GM19238 (cell line): ENCODE measurements around the gene HEMK1.

ENCODE experiments used
- DNase-seq: peaks from one replicate; pipeline ENCODE4 v3.0.0; 2011; ENCODE audit warnings: low spot score; ENCODE audit not compliant: insufficient read length

The HEMK1 gene

GRCh38 chr3:50573566-50574443 is 4.5 kb downstream of the HEMK1 start:
- DNase-seq = no peak

- DNase-seq = no peak
These were observed 5.1 kb downstream of the HEMK1 start for GRCh38 chr3:50574444-50574831.

GRCh38 chr3:50575372-50575771 is 6.0 kb downstream of the HEMK1 start:
- DNase-seq = no peak

- no peak for DNase-seq
These were observed 8.0 kb downstream of the HEMK1 start for GRCh38 chr3:50577348-50577747.

GRCh38 chr3:50580683-50581458 is 11.5 kb downstream of the HEMK1 start:
- DNase-seq = no peak

GRCh38 chr3:50581459-50581842 is 12.1 kb downstream of the HEMK1 start:
- no peak for DNase-seq

- no peak for DNase-seq
These were observed 12.8 kb downstream of the HEMK1 start for GRCh38 chr3:50582083-50582482.

- no peak for DNase-seq
These were observed 14.6 kb downstream of the HEMK1 start for GRCh38 chr3:50583897-50584296.

- no peak for DNase-seq
These were observed 15.1 kb downstream of the HEMK1 start for GRCh38 chr3:50584391-50584790.

GRCh38 chr3:50585919-50586762 is 16.8 kb downstream of the HEMK1 start:
- DNase-seq = no peak

GRCh38 chr3:50586763-50587070 is 17.4 kb downstream of the HEMK1 start:
- no peak for DNase-seq

GRCh38 chr3:50587373-50587772 is 18.1 kb downstream of the HEMK1 start:
- no peak for DNase-seq

GRCh38 chr3:50587806-50588758 is 18.8 kb downstream of the HEMK1 start:
- peak; percentile 41 for DNase-seq

- DNase-seq = no peak
These were observed 19.6 kb downstream of the HEMK1 start for GRCh38 chr3:50588759-50589433.

GRCh38 chr3:50591196-50591741 is 21.9 kb downstream of the HEMK1 start:
- no peak for DNase-seq

GRCh38 chr3:50592568-50592967 is 23.2 kb downstream of the HEMK1 start:
- DNase-seq = no peak

GRCh38 chr3:50594253-50594785 is 25.0 kb downstream of the HEMK1 start:
- no peak for DNase-seq

GRCh38 chr3:50599115-50599715 is 29.9 kb downstream of the HEMK1 start:
- no peak for DNase-seq

- no peak for DNase-seq
These were observed 30.4 kb downstream of the HEMK1 start for GRCh38 chr3:50599716-50600118.
